ENCODE results near the gene ATP2B2.

The ATP2B2 gene

DNA sequence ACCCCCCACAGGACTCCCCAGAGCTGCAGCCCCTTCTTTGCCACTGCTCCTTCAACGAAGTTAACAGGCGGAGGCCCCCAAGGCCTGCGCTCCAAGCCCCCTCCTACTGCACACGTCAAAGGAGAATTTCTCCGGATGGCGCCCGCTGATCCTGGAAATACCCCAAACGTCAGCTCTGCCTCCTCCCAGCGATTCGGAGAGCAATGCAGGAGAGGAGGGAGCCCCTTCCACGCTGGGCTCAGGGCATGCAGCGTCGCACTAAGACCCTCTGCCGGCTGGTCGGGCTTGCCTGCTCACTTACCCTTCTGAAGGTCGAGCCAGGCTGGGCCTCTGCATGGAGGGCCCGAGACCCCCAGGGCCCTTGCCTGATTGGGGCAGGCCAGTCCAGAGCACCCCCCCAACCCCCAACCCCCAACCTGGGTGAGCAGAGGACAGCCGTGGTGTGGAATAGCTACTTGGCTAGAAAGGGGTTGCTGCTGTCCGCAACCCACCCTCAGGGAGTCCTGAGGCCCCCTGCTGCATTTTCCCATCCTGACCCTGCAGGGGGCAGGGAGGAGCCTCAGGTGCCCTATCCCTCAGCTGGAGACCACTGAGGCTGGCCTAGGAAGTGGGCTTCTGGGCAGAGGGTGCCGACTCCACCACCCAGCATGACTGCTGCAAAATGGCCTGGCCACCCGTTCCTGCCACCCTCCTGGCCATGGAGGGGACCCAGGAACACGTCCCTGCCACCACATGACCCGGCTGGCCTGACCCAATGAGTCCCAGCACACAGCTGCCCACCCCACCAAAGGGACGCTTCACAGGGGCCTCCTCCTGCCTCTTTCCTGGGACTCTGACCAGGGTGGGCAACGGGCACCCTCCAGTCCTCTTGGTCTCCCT lies 976 bp downstream of the ATP2B2 start:
- H3K4me1 ChIP-seq, result no peaks in the 10 kb centered on the region
- H3K36me3 ChIP-seq, result no peaks in the 10 kb centered on the region
- no peaks in the 10 kb centered on the region for H3K27me3 ChIP-seq
- DNase-seq, result peak; percentile 14
- peak overlapping the region; percentile 59 for H3K4me3 ChIP-seq (ENCODE audit: low read depth, low read length)
- H3K9me3 ChIP-seq, result no peaks in the 10 kb centered on the region
- TF ChIP-seq, protein P1, sequence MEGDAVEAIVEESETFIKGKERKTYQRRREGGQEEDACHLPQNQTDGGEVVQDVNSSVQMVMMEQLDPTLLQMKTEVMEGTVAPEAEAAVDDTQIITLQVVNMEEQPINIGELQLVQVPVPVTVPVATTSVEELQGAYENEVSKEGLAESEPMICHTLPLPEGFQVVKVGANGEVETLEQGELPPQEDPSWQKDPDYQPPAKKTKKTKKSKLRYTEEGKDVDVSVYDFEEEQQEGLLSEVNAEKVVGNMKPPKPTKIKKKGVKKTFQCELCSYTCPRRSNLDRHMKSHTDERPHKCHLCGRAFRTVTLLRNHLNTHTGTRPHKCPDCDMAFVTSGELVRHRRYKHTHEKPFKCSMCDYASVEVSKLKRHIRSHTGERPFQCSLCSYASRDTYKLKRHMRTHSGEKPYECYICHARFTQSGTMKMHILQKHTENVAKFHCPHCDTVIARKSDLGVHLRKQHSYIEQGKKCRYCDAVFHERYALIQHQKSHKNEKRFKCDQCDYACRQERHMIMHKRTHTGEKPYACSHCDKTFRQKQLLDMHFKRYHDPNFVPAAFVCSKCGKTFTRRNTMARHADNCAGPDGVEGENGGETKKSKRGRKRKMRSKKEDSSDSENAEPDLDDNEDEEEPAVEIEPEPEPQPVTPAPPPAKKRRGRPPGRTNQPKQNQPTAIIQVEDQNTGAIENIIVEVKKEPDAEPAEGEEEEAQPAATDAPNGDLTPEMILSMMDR (IDR thresholded peaks at IDR 0.05; ENCODE audit: low read depth, low read length), result peak; percentile 24

DNA sequence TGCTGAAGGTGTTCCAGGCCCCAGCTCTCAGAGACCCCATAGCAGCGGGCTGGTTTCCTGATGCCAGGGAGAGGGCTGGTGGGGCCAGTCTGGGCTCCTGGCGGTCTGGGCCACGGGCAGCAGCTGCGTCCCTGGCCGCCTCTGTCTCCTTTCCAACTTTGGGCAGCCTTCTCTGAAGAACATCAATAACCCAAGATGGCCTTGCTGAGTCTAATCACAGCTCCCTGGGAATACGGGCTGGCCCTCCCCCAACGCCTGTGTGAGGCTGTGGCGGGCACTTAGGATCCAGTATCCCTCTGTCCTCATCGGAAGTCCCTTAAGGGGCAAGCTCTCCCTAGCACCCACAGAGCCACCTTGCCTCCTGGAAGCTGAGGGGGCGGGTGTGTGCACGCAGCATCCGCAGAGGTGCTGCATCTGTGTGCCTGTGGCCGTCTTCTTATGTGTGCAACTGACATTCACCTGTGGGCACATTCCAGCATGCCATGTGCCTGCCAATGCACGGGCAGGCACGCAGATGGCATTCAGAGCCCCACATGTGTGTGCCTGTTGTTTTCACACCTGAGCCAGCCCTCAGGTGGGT lies 2.1 kb downstream of the ATP2B2 start:
- no peak for DNase-seq
- Histone ChIP-seq H3K9me3 (no peaks in the 10 kb centered on the region), H3K4me3 (ENCODE audit: low read depth, low read length) (no peak overlapping the region), H3K27me3 (no peaks in the 10 kb centered on the region), H3K4me1 (no peaks in the 10 kb centered on the region), H3K36me3 (no peaks in the 10 kb centered on the region)
- TF ChIP-seq, protein P1 (IDR thresholded peaks at IDR 0.05; ENCODE audit: low read depth, low read length), result no peak

DNA sequence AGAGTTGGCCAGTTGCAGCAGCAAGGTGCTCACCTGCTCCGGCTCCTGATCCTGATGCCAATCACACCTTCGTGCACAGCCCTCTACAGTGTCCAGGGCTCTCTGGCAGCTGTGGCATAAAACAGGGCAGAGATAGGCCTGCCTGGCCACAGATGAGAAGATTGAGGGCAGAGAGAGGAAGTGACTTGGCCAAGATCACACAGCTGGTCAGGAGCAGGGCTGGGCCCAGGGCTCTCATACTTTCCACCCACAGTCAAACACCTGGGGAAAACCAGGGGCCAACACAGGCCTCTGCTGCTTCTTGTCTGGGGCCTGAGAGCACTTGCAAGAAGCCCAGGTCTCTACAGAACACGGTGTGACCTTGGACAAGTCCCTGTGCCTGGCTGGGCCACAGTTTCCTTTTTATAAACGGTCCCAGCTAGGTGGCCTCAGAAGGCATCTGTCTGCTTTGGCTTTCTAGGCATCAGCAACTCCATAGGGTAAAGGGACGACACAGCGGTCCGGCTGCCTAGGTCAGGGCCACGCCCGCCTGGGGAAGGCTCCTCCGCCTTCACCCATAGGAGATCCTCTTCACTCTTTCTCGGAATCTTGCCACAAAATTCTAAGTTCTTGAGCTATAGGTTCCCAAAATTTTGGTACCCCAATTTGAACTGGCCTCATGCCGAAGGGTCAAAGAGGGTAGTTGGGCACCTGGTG lies 3.1 kb downstream of the ATP2B2 start:
- no peaks in the 10 kb centered on the region for H3K36me3 ChIP-seq
- no peaks in the 10 kb centered on the region for H3K27me3 ChIP-seq
- DNase-seq, result no peak
- no peak overlapping the region for H3K4me3 ChIP-seq (ENCODE audit: low read depth, low read length)
- H3K9me3 ChIP-seq, result no peaks in the 10 kb centered on the region
- no peaks in the 10 kb centered on the region for H3K4me1 ChIP-seq
- TF ChIP-seq, protein P1 (IDR thresholded peaks at IDR 0.05; ENCODE audit: low read depth, low read length), result no peak

DNA sequence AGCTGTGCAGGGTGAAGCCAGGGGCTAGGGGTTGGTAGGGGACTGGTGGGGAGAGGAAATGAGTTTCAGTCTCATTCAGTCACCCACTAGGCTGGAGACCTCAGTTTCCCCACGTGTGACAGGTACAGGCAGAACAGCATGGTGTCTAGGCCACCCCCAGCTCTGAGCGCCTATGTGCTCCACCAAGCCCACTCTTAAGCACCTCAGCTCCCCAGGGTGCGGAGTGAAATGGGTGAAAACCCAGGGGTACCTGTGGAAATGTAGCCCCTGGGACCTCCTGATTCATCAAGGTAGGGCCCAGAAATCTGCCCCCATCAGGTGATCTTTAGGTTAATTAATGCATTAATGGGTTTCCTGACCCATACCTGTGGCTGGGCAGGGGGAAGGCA lies 3.7 kb downstream of the ATP2B2 start:
- Histone ChIP-seq H3K4me1 (no peaks in the 10 kb centered on the region), H3K4me3 (ENCODE audit: low read depth, low read length) (no peak overlapping the region), H3K9me3 (no peaks in the 10 kb centered on the region), H3K36me3 (no peaks in the 10 kb centered on the region), H3K27me3 (no peaks in the 10 kb centered on the region)
- TF ChIP-seq, protein P1 (IDR thresholded peaks at IDR 0.05; ENCODE audit: low read depth, low read length), result no peak
- no peak for DNase-seq

DNA sequence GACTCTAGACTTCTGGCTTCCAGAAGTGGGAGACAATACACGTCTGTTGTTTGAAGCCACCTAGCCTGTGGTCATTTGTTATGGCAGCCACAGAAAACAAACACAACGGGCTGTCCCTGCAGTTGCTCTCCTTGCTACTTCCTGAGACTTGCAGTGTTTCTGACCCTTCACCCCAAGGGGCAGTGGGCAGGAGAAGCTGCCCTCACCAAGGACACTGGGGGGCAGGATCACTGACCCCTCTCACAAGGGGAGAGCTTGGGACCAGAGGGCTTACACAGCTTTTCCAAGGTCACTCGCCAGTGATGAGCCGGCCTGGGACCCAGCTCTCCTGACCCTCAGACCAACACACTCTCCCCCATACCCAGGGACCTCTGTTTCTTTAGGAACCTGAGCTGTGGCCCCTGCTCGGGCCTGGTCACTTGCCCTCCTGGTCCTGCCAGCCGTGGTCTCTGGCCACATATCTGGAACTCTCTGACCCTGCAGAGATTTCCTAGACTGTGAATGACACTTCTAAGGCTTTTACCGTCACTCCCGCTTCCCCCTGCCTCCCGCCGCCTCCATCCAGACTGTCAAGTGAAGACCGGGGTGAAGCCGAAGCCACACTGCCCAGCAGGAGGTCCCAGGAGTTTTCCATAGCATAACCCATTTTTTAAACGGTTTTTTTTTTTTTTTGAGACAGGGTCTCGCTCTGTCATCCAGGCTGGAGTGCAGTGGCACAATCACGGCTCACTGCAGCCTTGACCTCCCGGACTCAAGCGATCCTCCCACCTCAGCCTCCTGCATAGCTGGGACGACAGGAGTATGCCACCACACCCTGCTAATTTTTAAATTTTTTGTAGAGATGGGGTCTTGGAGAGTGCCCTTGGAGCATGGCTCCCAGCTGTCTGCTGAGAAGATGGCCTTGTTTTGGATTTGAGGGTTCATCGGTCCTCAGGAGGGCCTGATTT lies 4.4 kb downstream of the ATP2B2 start:
- Histone ChIP-seq H3K4me1 (no peaks in the 10 kb centered on the region), H3K36me3 (no peaks in the 10 kb centered on the region), H3K4me3 (ENCODE audit: low read depth, low read length) (no peak overlapping the region), H3K9me3 (no peaks in the 10 kb centered on the region), H3K27me3 (no peaks in the 10 kb centered on the region)
- TF ChIP-seq, protein P1 (IDR thresholded peaks at IDR 0.05; ENCODE audit: low read depth, low read length), result no peak
- no peak for DNase-seq

Data from BE2C (cell line).